ENCODE measurements around the gene DNAAF9. TPM values are rescaled to one million over a fixed set of nuclear protein-coding genes. Genes with fewer than 3 reads are reported as not detected.

DNAAF9 gene
- total and polyA plus RNA-seq, 2 of the 8 experiments (the other 6 are each of a cell fraction or from before 2014, with no cell fraction given), result 2.6 to 5.7 TPM

DNA sequence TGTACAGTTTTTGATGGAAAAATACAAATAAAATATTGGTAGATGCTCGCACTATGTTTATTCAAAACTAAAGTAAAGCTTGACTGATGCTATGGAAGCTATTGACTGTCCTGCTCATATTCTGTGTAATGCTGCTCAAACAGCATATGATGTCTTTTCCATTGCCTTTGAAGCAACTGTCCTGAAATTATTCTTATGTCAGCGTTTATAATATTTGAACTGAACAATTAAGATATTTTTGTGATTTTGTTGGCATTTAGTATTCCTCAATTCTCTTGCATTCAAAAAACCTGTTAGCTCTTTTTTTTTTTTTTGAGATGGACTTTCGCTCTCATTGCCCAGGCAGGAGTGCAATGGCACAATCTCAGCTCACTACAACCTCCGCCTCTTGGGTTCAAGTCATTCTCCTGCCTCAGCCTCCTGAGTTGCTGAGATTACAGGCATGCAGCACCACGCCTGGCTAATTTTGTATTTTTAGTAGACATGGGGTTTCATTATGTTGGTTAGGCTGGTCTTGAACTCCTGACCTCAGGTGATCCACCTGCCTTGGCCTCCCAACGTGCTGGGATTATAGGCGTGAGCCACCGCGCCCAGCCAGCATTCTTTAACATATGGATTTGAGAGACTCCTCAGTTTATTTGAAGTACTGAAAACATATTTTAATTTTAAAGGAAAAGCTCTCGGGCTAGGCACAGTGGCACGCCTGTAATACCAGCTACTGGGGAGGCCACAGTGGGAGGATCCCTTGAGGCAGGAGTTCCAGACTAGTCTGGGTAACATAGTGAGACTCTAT is 5.3 kb upstream of the DNAAF9 start:
- Histone ChIP-seq H3K18ac (ENCODE audit: extremely low read depth, low read length) (no peak overlapping the region), H3K4me1 (replicated peaks in 1 of 4; ENCODE audit: control insufficient read depth in 3 of 4, insufficient read depth in 4 of 4, low read length in 3 of 4) (peaks cover 0 to 2% (median 0%) of the 10 kb centered on the region in 4 experiments; a peak in 3 of 7 replicates), H2BK120ac (replicated peaks; ENCODE audit: low read depth, low read length) (no peak overlapping the region), H3K4ac (replicated peaks; ENCODE audit: insufficient read length, low read depth, low read length) (no peak overlapping the region), H3K9me3 (ENCODE audit: insufficient read depth in 2 of 2, low read depth in 1 of 2, low read length in 1 of 2) (peaks cover 4 to 7% of the 10 kb centered on the region in 2 experiments; a peak in 3 of 4 replicates), H3K79me1 (ENCODE audit: low read depth, low read length) (no peaks in the 10 kb centered on the region), H2BK20ac (ENCODE audit: low read length) (no peak overlapping the region), H3K36me3 (ENCODE audit: control insufficient read depth in 2 of 4, insufficient read depth in 4 of 4, low read length in 3 of 4) (no peaks in the 10 kb centered on the region), H2AK5ac (ENCODE audit: low read depth, low read length) (no peak overlapping the region), H3K4me3 (ENCODE audit: extremely low read depth in 1 of 4, insufficient read depth in 2 of 4, low read depth in 3 of 4, low read length in 4 of 4) (no peak overlapping the region), H3K56ac (replicated peaks; ENCODE audit: insufficient read length, low read depth, low read length) (no peak overlapping the region), H4K20me1 (replicated peaks in 1 of 2; ENCODE audit: control insufficient read depth in 1 of 2, insufficient read depth in 2 of 2, low read length in 2 of 2) (no peaks in the 10 kb centered on the region), H3K27ac (ENCODE audit: low read depth, low read length) (no peak overlapping the region), H4K91ac (replicated peaks; ENCODE audit: insufficient read length, low read length) (no peak overlapping the region), H2AFZ (ENCODE audit: low read length) (no peak overlapping the region), H3K27me3 (replicated peaks in 1 of 4; ENCODE audit: control insufficient read depth in 3 of 4, extremely low read depth in 1 of 4, insufficient read depth in 3 of 4, low read length in 3 of 4) (no peaks in the 10 kb centered on the region; a peak in 1 of 7 replicates), H2BK5ac (ENCODE audit: low read depth, low read length) (no peak overlapping the region), H3K79me2 (ENCODE audit: control insufficient read depth in 1 of 2, insufficient read depth in 2 of 2, low read length in 2 of 2) (no peaks in the 10 kb centered on the region), H3K23ac (ENCODE audit: insufficient read length) (no peak overlapping the region), H3K4me2 (ENCODE audit: insufficient read depth in 1 of 2, low read depth in 2 of 2, low read length in 2 of 2) (no peak overlapping the region), H4K8ac (ENCODE audit: extremely low read depth, insufficient read depth, low read length) (no peak overlapping the region; the same call in 1 of the 2 replicates), H2BK15ac (ENCODE audit: low read length) (no peak overlapping the region), H3K23me2 (ENCODE audit: low read depth, low read length) (peaks cover 7% of the 10 kb centered on the region), H4K5ac (ENCODE audit: insufficient read length, low read depth, low read length) (no peak overlapping the region), H3K14ac (ENCODE audit: insufficient read length) (no peak overlapping the region), H2BK12ac (ENCODE audit: low read depth, low read length) (no peak overlapping the region), H3K9ac (replicated peaks in 1 of 4; ENCODE audit: extremely low read depth in 1 of 4, low read depth in 3 of 4, low read length in 3 of 4) (no peak overlapping the region)
- ChIA-PET POLR2A (ENCODE audit: partially characterized antibody) (no interaction called here), CTCF (ENCODE audit: partially characterized antibody) (interaction anchor here (0.7 to 1.6 kb wide), 3 partner anchors 11 to 185 kb away, joined by 3 read pairs; no protein-coding TSS in a partner anchor)
- FAIRE-seq (no peak), DNase-seq (ENCODE audit: low read depth in 1 of 2, low spot score in 2 of 2) (no peak)
- WGBS, 2 experiments (ENCODE audit: extremely low coverage in 1 of 2, insufficient coverage in 1 of 2, insufficient read length in 1 of 2, insufficient replicate concordance in 2 of 2, low coverage in 1 of 2, low lambda C conversion rate in 2 of 2, missing lambda C conversion rate in 1 of 2), result 90% methylated on average over 11 of the region's 11 CpGs; no CpG with 5 or more reads in 1 of the 2 experiments
- TF ChIP-seq CREB1 (IDR thresholded peaks at IDR 0.05), result no peak
- TF ChIP-seq, protein P1, sequence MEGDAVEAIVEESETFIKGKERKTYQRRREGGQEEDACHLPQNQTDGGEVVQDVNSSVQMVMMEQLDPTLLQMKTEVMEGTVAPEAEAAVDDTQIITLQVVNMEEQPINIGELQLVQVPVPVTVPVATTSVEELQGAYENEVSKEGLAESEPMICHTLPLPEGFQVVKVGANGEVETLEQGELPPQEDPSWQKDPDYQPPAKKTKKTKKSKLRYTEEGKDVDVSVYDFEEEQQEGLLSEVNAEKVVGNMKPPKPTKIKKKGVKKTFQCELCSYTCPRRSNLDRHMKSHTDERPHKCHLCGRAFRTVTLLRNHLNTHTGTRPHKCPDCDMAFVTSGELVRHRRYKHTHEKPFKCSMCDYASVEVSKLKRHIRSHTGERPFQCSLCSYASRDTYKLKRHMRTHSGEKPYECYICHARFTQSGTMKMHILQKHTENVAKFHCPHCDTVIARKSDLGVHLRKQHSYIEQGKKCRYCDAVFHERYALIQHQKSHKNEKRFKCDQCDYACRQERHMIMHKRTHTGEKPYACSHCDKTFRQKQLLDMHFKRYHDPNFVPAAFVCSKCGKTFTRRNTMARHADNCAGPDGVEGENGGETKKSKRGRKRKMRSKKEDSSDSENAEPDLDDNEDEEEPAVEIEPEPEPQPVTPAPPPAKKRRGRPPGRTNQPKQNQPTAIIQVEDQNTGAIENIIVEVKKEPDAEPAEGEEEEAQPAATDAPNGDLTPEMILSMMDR (IDR thresholded peaks at IDR 0.05; ENCODE audit: control extremely low read depth in 1 of 3, insufficient read depth in 1 of 3, low read depth in 1 of 3, low read length in 3 of 3), result no peak
- no peak for TF ChIP-seq FOSL1 (IDR thresholded peaks at IDR 0.05; ENCODE audit: insufficient read depth, low read depth, low read length)
- no peak for TF ChIP-seq SP1 (IDR thresholded peaks at IDR 0.05; ENCODE audit: low read depth, low read length)
- no peak for TF ChIP-seq EGR1 (IDR thresholded peaks at IDR 0.05; ENCODE audit: borderline replicate concordance, low read depth, low read length)
- TF ChIP-seq TBP (IDR thresholded peaks at IDR 0.05; ENCODE audit: low read depth, low read length), result no peak
- TF ChIP-seq CHD2 (IDR thresholded peaks at IDR 0.05; ENCODE audit: low read length), result no peak
- no peak for TF ChIP-seq TAF7 (optimal IDR thresholded peaks at IDR 0.05; ENCODE audit: borderline replicate concordance, low read depth, low read length)
- TF ChIP-seq RNF2 (IDR thresholded peaks at IDR 0.05; ENCODE audit: borderline replicate concordance, low read depth, low read length, missing control alignments, poor library complexity, severe bottlenecking), result no peak
- TF ChIP-seq JUND (IDR thresholded peaks at IDR 0.05; ENCODE audit: low read length), result no peak
